GM12892 (cell line): ENCODE measurements around the gene SEPTIN8.

ENCODE experiments used
- DNase-seq: peaks from one replicate; pipeline ENCODE4 v3.0.0; 2011; ENCODE audit not compliant: insufficient read length
- FAIRE-seq: peaks from 2 replicates; lab custom pipeline; 2011; peaks lifted over from hg19 to GRCh38; lab: Jason Lieb, UNC
- POLR2A ChIP-seq: IDR thresholded peaks from 2 replicates; pipeline ENCODE4 v1.6.1; 2011; ENCODE audit warnings: low read depth, low read length, control low read depth
- POLR2AphosphoS5 ChIP-seq: IDR thresholded peaks from 2 replicates; pipeline ENCODE4 v1.6.1; 2011; ENCODE audit warnings: low read depth, low read length, control low read depth
- TAF1 ChIP-seq: IDR thresholded peaks from 2 replicates; pipeline ENCODE4 v1.6.1; 2011; ENCODE audit warnings: low read depth, mild to moderate bottlenecking, control low read depth, low read length, borderline replicate concordance

Gene SEPTIN8

GRCh38 chr5:132733499-132734148 is 43.4 kb downstream of the SEPTIN8 start:
- TF ChIP-seq POLR2A, result no peak
- no peak for TF ChIP-seq POLR2AphosphoS5
- TF ChIP-seq TAF1, result no peak
- DNase-seq (no peak), FAIRE-seq (no peak)

DNA sequence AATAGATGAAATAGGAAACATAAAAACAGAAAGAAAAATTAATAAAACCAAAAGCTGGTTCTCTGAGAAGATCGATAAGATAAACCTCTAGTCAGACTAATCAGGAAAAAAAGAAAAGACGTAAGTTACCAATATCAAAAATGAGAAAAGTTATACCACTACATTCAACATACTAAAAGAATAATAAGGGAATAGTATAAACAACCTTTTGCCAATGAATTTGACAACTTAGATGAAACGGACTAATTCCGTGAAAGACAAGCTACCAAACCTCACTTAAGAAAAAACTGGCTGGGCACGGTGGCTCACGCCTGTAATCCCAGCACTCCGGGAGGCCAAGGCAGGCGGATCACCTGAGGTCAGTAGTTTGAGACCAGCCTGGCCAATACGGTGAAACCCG is 47.1 kb downstream of the SEPTIN8 start:
- DNase-seq (no peak), FAIRE-seq (no peak)
- TF ChIP-seq POLR2A, result no peak

DNA sequence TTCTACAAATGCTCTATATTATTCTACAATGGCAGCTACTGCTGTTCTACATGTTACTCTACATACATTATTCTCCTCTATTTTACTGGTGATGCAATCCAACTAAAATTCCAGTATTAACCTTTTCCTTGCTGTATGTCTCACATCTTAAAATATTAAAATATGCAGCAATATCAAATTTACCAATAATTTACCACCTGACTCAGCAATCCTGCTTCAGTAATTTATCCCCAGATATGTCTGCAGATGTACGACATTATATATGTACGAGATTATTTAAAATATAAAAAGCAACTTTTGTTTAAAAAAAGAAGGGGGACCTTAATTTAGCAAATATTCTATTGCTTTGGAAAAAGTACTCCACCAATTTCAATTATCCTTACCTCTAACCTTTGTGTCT is 51.3 kb downstream of the SEPTIN8 start:
- DNase-seq, result no peak
- no peak for TF ChIP-seq POLR2A
- no peak for TF ChIP-seq POLR2AphosphoS5
- TF ChIP-seq TAF1, result no peak
- FAIRE-seq, result no peak

GRCh38 chr5:132718544-132719312 is 58.3 kb downstream of the SEPTIN8 start:
- no peak for TF ChIP-seq TAF1
- TF ChIP-seq POLR2AphosphoS5, result no peak
- no peak for TF ChIP-seq POLR2A
- FAIRE-seq (no peak), DNase-seq (no peak)

DNA sequence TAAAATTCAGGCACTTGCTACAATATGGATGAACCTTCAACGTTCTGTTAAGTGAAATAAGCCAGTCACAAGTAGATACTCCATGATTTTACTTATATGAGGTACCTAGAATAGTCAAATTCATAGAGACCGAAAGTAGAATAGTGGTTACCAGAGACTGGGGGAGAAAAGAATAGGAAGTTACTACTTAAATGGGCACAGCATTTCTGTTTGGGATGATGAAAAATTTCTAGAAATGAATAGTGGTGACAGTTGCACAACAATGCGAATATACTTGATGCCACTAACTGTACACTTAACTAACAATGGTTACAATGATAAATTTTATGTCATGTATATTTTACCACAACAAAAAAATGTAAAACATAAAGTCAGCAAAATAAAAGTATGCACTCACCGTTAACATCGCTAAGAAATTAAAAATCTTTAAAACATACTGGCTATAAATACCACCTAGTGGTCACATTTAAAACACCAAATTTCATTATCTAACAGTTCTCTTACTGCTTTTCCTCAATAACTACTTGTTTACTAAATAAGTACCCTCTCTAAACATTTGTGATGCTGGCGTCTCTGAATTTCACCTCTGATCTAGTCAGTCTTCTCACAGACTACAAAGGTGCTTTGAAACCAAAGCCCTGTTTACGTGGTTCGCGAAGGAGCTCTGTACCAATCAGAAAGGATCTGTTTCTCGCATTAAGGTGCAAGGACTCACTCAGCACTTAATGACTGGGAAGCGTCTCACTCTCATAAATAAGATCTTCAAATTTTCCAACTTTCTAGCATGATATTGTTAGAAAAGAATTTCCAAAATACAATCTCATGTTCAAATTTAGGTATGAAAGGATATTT is 62.4 kb downstream of the SEPTIN8 start:
- DNase-seq (no peak), FAIRE-seq (peak; percentile 66)
- no peak for TF ChIP-seq POLR2AphosphoS5
- TF ChIP-seq POLR2A, result no peak
- TF ChIP-seq TAF1, result no peak

DNA sequence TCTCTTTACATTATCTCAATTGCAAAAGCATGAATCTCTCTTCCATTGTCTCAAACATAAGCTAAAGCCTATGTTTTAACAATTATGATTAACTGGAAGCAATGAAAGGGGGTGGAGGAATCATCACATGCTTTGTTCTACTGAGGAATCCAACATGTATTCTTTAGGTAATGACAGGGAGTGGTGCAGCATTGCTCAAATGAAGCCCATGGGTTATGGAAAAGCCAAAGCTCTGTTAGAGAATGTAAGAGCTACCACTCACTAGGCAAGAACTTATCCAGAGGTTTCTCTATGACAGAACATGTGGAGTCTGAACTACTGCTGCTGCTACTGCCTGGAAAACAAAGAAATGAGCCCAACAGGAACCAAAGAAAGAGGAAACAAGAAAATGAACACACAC is 68.4 kb downstream of the SEPTIN8 start:
- no peak for TF ChIP-seq TAF1
- TF ChIP-seq POLR2A, result no peak
- TF ChIP-seq POLR2AphosphoS5, result no peak
- FAIRE-seq (no peak), DNase-seq (no peak)

- DNase-seq (no peak), FAIRE-seq (no peak)
- TF ChIP-seq POLR2AphosphoS5 (no peak), POLR2A (no peak), TAF1 (no peak)
These were observed 72.2 kb downstream of the SEPTIN8 start for GRCh38 chr5:132704875-132705274.
